DND-41 (cell line): ENCODE results near the gene RNF227.

Source experiments
- ATAC-seq: fragments of 200-7000 bp; cut with Tn5 transposase; 3 replicates; pipeline ENCODE4 v1.9.1; 2021; ENCODE audit warnings: low read depth; ENCODE audit not compliant: insufficient read depth
- DNase-seq: peaks from one replicate; pipeline ENCODE4 v3.0.0-alpha.2; 2020
- H2AFZ ChIP-seq: 2 replicates; pipeline ENCODE4 v1.6.0; 2012; ENCODE audit warnings: low read depth, low read length
- H3K27ac ChIP-seq: 2 replicates; pipeline ENCODE4 v1.5.1; 2012; ENCODE audit warnings: low read length, inconsistent platforms
- H3K27me3 ChIP-seq: fragments of 200-600 bp; sonication (generic); 2 replicates; pipeline ENCODE4 v1.6.0; 2012; ENCODE audit warnings: low read length, mild to moderate bottlenecking, inconsistent platforms; ENCODE audit not compliant: insufficient read depth, poor library complexity
- H3K36me3 ChIP-seq: 2 replicates; pipeline ENCODE4 v1.5.1; 2012; ENCODE audit warnings: low read length, inconsistent platforms; ENCODE audit not compliant: insufficient read depth
- H3K4me1 ChIP-seq: 2 replicates; pipeline ENCODE4 v1.5.1; 2012; ENCODE audit warnings: mild to moderate bottlenecking, low read length; ENCODE audit not compliant: insufficient read depth
- H3K4me2 ChIP-seq: 2 replicates; pipeline ENCODE4 v1.6.0; 2012; ENCODE audit warnings: mild to moderate bottlenecking, moderate library complexity, low read length, inconsistent platforms; ENCODE audit not compliant: insufficient read depth
- H3K4me3 ChIP-seq, 2 experiments: fragments of 200-600 bp in 1 of 2; shearing (Covaris generic) in 1 of 2; 2 replicates each; pipeline ENCODE4 v1.5.1; 2012 to 2016; ENCODE audit warnings: inconsistent platforms in 2 of 2, low read length in 2 of 2, mild to moderate bottlenecking in 2 of 2, low read depth in 1 of 2, moderate library complexity in 1 of 2
- H3K79me2 ChIP-seq: 2 replicates; pipeline ENCODE4 v1.6.0; 2012; ENCODE audit warnings: low read length, inconsistent platforms; ENCODE audit not compliant: insufficient read depth
- H3K9ac ChIP-seq: 2 replicates; pipeline ENCODE4 v1.6.0; 2012; ENCODE audit warnings: low read depth, mild to moderate bottlenecking, inconsistent platforms, low read length, moderate library complexity
- H3K9me3 ChIP-seq: 2 replicates; pipeline ENCODE4 v1.5.1; 2012; ENCODE audit warnings: low read length, moderate library complexity, mild to moderate bottlenecking, inconsistent platforms; ENCODE audit not compliant: insufficient read depth, severe bottlenecking
- H4K20me1 ChIP-seq: 2 replicates; pipeline ENCODE4 v1.6.0; 2012; ENCODE audit warnings: low read length; ENCODE audit not compliant: insufficient read depth
- EZH2 ChIP-seq: IDR thresholded peaks from 3 replicates; pipeline ENCODE4 v1.6.1; 2012; ENCODE audit warnings: borderline replicate concordance, low read depth, mild to moderate bottlenecking, moderate library complexity, low read length, inconsistent platforms; ENCODE audit not compliant: severe bottlenecking
- TF ChIP-seq, protein P1 (sequence below): IDR thresholded peaks from 2 replicates; pipeline ENCODE4 v1.5.1; 2012; ENCODE audit warnings: borderline replicate concordance, low read length, moderate library complexity, mild to moderate bottlenecking; ENCODE audit not compliant: poor library complexity, severe bottlenecking; ENCODE audit errors: extremely low read depth

Gene RNF227

DNA sequence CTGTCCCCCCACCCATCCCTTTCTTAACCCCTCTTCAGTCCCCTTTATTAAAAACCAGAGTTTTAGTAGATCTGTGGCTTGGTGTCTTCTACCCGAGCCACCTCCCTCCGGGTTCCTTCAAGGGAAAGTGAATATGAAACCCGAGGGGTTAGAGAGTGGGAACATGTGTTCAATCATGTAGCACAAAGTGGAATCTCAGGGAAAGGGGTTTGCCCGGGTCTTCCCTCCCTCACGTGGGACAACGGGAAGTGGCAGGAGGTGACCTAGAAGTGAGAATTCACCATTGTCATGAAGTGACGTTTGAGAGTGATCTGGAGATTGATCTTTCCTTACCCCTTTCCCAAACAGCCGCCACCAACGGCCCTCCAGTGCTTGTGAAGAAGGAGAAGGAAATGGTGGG, 5.0 kb downstream of the RNF227 start:
- no peak overlapping the region for H3K9ac ChIP-seq
- H4K20me1 ChIP-seq = peaks cover 9% of the 10 kb centered on the region; the same call in 1 of the 2 replicates
- H3K4me1 ChIP-seq = peaks cover 26% of the 10 kb centered on the region
- no peaks in the 10 kb centered on the region for H3K27me3 ChIP-seq
- DNase-seq (no peak), ATAC-seq (no peak)
- H3K36me3 ChIP-seq = peaks cover 66% of the 10 kb centered on the region
- H3K27ac ChIP-seq = no peak overlapping the region
- peaks cover 9% of the 10 kb centered on the region for H3K79me2 ChIP-seq
- no peak overlapping the region for H3K4me2 ChIP-seq
- H3K4me3 ChIP-seq = no peak overlapping the region
- TF ChIP-seq, protein P1, sequence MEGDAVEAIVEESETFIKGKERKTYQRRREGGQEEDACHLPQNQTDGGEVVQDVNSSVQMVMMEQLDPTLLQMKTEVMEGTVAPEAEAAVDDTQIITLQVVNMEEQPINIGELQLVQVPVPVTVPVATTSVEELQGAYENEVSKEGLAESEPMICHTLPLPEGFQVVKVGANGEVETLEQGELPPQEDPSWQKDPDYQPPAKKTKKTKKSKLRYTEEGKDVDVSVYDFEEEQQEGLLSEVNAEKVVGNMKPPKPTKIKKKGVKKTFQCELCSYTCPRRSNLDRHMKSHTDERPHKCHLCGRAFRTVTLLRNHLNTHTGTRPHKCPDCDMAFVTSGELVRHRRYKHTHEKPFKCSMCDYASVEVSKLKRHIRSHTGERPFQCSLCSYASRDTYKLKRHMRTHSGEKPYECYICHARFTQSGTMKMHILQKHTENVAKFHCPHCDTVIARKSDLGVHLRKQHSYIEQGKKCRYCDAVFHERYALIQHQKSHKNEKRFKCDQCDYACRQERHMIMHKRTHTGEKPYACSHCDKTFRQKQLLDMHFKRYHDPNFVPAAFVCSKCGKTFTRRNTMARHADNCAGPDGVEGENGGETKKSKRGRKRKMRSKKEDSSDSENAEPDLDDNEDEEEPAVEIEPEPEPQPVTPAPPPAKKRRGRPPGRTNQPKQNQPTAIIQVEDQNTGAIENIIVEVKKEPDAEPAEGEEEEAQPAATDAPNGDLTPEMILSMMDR = no peak
- no peak for TF ChIP-seq EZH2
- no peak overlapping the region for H2AFZ ChIP-seq
- no peaks in the 10 kb centered on the region for H3K9me3 ChIP-seq

DNA sequence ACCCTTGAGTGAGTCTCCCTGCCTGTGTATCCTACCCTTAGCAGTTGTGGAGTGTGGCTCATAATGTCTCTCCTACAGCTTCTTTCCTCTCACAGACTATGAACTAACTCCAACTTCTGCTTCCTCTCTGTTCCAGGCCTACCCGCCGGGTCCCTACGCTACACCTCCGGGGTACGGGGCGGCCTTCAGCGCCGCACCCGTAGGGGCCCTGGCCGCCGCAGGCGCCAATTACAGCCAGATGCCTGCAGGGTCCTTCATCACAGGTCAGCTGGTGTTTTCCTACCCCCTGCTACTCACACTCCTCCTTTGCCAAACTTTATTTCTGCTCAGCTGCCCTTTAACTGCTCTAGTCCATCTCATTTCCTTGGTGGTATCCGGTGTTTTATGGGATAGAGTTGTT, 5.4 kb downstream of the RNF227 start:
- Histone ChIP-seq H3K9ac (no peak overlapping the region), H3K27me3 (no peaks in the 10 kb centered on the region), H3K27ac (no peak overlapping the region), H4K20me1 (peaks cover 9% of the 10 kb centered on the region; the same call in 1 of the 2 replicates), H3K4me2 (no peak overlapping the region), H2AFZ (no peak overlapping the region), H3K79me2 (peaks cover 9% of the 10 kb centered on the region), H3K36me3 (peaks cover 70% of the 10 kb centered on the region), H3K4me1 (peaks cover 23% of the 10 kb centered on the region), H3K4me3 (no peak overlapping the region), H3K9me3 (no peaks in the 10 kb centered on the region)
- DNase-seq (no peak), ATAC-seq (no peak)
- no peak for TF ChIP-seq EZH2
- TF ChIP-seq, protein P1 = no peak

DNA sequence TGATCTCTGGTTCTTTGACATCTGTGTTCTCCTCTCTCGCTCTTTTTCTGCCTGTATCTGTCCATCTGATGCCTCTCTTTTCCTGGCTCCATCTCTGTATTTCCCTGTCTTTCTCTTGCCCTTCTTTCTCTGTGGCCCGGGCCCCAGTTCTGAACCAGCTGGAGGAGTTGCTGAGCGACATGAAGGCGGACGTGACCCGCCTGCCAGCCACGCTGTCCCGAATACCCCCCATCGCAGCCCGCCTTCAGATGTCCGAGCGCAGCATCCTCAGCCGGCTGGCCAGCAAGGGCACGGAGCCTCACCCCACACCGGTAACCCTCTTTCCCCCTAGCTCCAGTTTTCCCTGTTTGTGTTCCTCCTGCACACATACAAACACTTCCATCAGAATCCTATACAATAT, 5.8 kb downstream of the RNF227 start:
- TF ChIP-seq EZH2 = no peak
- TF ChIP-seq, protein P1 = no peak
- H3K36me3 ChIP-seq = peaks cover 75% of the 10 kb centered on the region
- H3K27me3 ChIP-seq = no peaks in the 10 kb centered on the region
- H2AFZ ChIP-seq = no peak overlapping the region
- H3K79me2 ChIP-seq = peaks cover 9% of the 10 kb centered on the region
- DNase-seq = no peak
- no peak for ATAC-seq
- H3K9me3 ChIP-seq = no peaks in the 10 kb centered on the region
- peaks cover 7% of the 10 kb centered on the region; the same call in 1 of the 2 replicates for H4K20me1 ChIP-seq
- no peak overlapping the region for H3K4me3 ChIP-seq
- no peak overlapping the region for H3K27ac ChIP-seq
- H3K4me1 ChIP-seq = peaks cover 19% of the 10 kb centered on the region
- H3K9ac ChIP-seq = no peak overlapping the region
- no peak overlapping the region for H3K4me2 ChIP-seq

DNA sequence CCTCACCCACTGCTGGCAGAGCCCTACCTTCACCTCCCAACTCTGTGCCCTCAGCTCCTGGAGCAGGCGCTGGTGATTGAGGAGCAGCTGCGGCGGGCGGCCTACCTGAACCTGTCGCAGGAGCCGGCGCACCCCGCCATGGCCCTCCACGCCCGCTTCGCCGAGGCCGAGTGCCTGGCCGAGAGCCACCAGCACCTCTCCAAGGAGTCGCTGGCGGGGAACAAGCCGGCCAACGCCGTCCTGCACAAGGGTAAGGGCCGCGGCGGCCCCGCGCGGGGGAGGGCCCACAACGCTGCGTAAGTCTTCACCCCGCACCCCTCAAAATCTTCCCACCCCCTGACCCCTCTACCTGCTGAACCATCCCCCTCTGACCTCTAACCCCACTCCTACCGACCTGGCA, 7.0 kb downstream of the RNF227 start:
- Histone ChIP-seq H3K9me3 (no peaks in the 10 kb centered on the region), H3K27ac (no peak overlapping the region), H3K4me1 (peaks cover 7% of the 10 kb centered on the region), H3K27me3 (no peaks in the 10 kb centered on the region), H3K4me3 (no peak overlapping the region), H3K79me2 (no peaks in the 10 kb centered on the region), H3K4me2 (no peak overlapping the region), H2AFZ (no peak overlapping the region), H3K9ac (no peak overlapping the region), H3K36me3 (peaks cover 87% of the 10 kb centered on the region), H4K20me1 (0 out of 2 replicates have a peak, but pooled peaks cover 6% of the 10 kb centered on the region)
- no peak for DNase-seq
- TF ChIP-seq EZH2 = no peak
- TF ChIP-seq, protein P1 = no peak
- ATAC-seq = no peak
